Neuronal stem cell (in vitro differentiated cells): ENCODE results near the gene TNFRSF12A.

Experiments
- DNase-seq: peaks from one replicate; pipeline ENCODE4 v3.0.0-alpha.2; 2013; ENCODE audit warnings: low spot score
- H2AFZ ChIP-seq: one replicate; pipeline ENCODE4 v1.6.1; 2013; ENCODE audit warnings: mild to moderate bottlenecking, low read length, inconsistent platforms
- H2AK5ac ChIP-seq: 2 replicates; pipeline ENCODE4 v1.6.1; 2013; ENCODE audit warnings: low read depth, mild to moderate bottlenecking, inconsistent platforms, low read length, moderate library complexity, mixed read lengths
- H2BK120ac ChIP-seq: 2 replicates; pipeline ENCODE4 v1.6.1; 2013; ENCODE audit warnings: low read depth, mild to moderate bottlenecking, inconsistent platforms, low read length, moderate library complexity, mixed read lengths
- H2BK12ac ChIP-seq: one replicate; pipeline ENCODE4 v1.6.1; 2013; ENCODE audit warnings: low read length, inconsistent platforms
- H2BK15ac ChIP-seq: 2 replicates; pipeline ENCODE4 v1.6.1; 2013; ENCODE audit warnings: mild to moderate bottlenecking, low read length, inconsistent platforms, mixed read lengths
- H2BK5ac ChIP-seq: one replicate; pipeline ENCODE4 v1.6.1; 2013; ENCODE audit warnings: inconsistent platforms, mild to moderate bottlenecking, low read length, moderate library complexity
- H3K14ac ChIP-seq: one replicate; pipeline ENCODE4 v1.6.1; 2013; ENCODE audit warnings: low read length, inconsistent platforms
- H3K18ac ChIP-seq: 2 replicates; pipeline ENCODE4 v1.6.1; 2013; ENCODE audit warnings: low read length, inconsistent platforms
- H3K23ac ChIP-seq: 2 replicates; pipeline ENCODE4 v1.6.1; 2013; ENCODE audit warnings: low read depth, mild to moderate bottlenecking, mixed read lengths, low read length, inconsistent platforms; ENCODE audit not compliant: poor library complexity
- H3K27ac ChIP-seq: replicated peaks from 3 replicates; pipeline ENCODE4 v1.5.1; 2013; ENCODE audit warnings: low read length, inconsistent platforms
- H3K27me3 ChIP-seq, 3 experiments: 2 replicates each; pipeline ENCODE4 v1.6.1; 2013; ENCODE audit warnings: low read length in 3 of 3, mild to moderate bottlenecking in 2 of 3, inconsistent platforms in 1 of 3, low read depth in 1 of 3, mixed read lengths in 1 of 3, moderate library complexity in 1 of 3; ENCODE audit not compliant: control insufficient read depth in 3 of 3, insufficient read depth in 3 of 3
- H3K36me3 ChIP-seq, 2 donors: replicated peaks in 1 of 2; 2 replicates each; pipeline ENCODE4 v1.6.1; 2013; ENCODE audit warnings: low read length in 2 of 2; ENCODE audit not compliant: control insufficient read depth in 2 of 2, insufficient read depth in 2 of 2
- H3K4ac ChIP-seq: 2 replicates; pipeline ENCODE4 v1.6.1; 2013; ENCODE audit warnings: inconsistent platforms, mild to moderate bottlenecking, low read length, moderate library complexity
- H3K4me1 ChIP-seq, 2 donors: 1 replicate in 1 of 2; 2 replicates in 1 of 2; pipeline ENCODE4 v1.6.1; 2013; ENCODE audit warnings: low read length in 2 of 2, low read depth in 1 of 2; ENCODE audit not compliant: control insufficient read depth in 2 of 2, insufficient read depth in 1 of 2
- H3K4me2 ChIP-seq: one replicate; pipeline ENCODE4 v1.6.1; 2013; ENCODE audit warnings: mild to moderate bottlenecking, low read length, inconsistent platforms; ENCODE audit not compliant: insufficient read depth, poor library complexity, severe bottlenecking
- H3K4me3 ChIP-seq, 2 donors: 2 replicates each; pipeline ENCODE4 v1.5.1; 2013; ENCODE audit warnings: low read length in 2 of 2, mild to moderate bottlenecking in 2 of 2, inconsistent platforms in 1 of 2, moderate library complexity in 1 of 2
- H3K79me1 ChIP-seq: one replicate; pipeline ENCODE4 v1.6.1; 2013; ENCODE audit warnings: low read depth, mild to moderate bottlenecking, inconsistent platforms, low read length, moderate library complexity
- H3K9ac ChIP-seq: one replicate; pipeline ENCODE4 v1.6.1; 2013; ENCODE audit warnings: mild to moderate bottlenecking, low read depth, low read length, inconsistent platforms; ENCODE audit not compliant: poor library complexity
- H3K9me3 ChIP-seq, 2 donors: replicated peaks in 1 of 2; 2 replicates each; pipeline versions ENCODE3 to v1.6.1; 2013; ENCODE audit warnings: low read length in 2 of 2, mild to moderate bottlenecking in 2 of 2, inconsistent platforms in 1 of 2, low read depth in 1 of 2, mixed read lengths in 1 of 2, moderate library complexity in 1 of 2; ENCODE audit not compliant: control insufficient read depth in 2 of 2, insufficient read depth in 1 of 2
- H4K8ac ChIP-seq: one replicate; pipeline ENCODE4 v1.6.1; 2013; ENCODE audit warnings: low read depth, mild to moderate bottlenecking, inconsistent platforms, low read length, moderate library complexity
- H4K91ac ChIP-seq: one replicate; pipeline ENCODE4 v1.6.1; 2013; ENCODE audit warnings: low read length, low read depth, mild to moderate bottlenecking, inconsistent platforms; ENCODE audit not compliant: poor library complexity
- WGBS, 2 donors: extraction: QIAGEN DNeasy Blood & Tissue Kit; methylation state at CpG; one replicate each; pipeline ENCODE4 v1.1.7; 2013; ENCODE audit warnings: missing lambda C conversion rate in 2 of 2, mixed read lengths in 1 of 2; ENCODE audit not compliant: insufficient read length in 2 of 2, insufficient replicate concordance in 1 of 2; ENCODE audit errors: extremely low coverage in 2 of 2; 5-methylcytosine and 5-hydroxymethylcytosine counted together

The TNFRSF12A gene

DNA sequence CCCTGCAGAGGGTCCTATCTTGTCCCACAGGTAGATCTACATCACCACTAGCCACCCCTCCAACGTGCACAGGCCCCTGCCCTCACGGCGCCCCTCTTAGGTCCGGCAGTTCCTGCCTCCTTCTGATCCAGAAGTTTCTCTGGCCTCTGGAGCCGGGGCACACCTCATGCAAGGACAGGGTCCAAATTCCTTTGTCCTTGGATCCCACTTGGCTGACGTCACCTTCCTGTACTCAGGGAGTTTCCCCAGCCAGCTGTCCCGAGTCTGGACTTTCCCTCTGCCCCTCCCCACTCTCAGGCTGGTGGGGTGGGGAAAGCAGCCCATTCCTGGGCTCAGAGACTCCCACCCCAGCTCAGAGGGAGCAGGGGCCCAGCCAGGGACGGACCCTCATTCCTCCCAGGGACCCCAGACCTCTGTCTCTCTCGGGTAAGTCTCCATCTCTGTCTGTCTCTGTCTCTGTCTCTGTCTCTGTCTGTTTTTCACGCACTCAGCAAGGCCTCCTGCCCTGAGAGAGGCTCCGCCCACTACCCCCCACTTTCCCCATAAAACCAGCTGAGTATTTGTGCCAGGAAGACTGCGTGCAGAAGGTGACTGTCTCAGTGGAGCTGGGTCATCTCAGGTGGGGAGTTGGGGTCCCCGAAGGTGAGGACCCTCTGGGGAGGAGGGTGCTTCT, 45.0 kb downstream of the TNFRSF12A start, which contains the start of gene IL32:
IL32 (plus strand) TSS at position 572 of the 673 bp plus-strand sequence. CDS start 172 bp downstream, outside the sequence.
- Histone ChIP-seq H2AFZ (no peak within 1 kb of the TSS), H2BK5ac (peak within 1 kb of the TSS; percentile 11), H2BK12ac (peak within 1 kb of the TSS; percentile 42), H3K9me3 (no peaks in the 10 kb centered on the region), H3K36me3 (no peaks in the 10 kb centered on the region), H2BK15ac (peak within 1 kb of the TSS; percentile 59), H4K91ac (peak within 1 kb of the TSS; percentile 65), H3K4me3 (no peak within 1 kb of the TSS), H3K27ac (no peak within 1 kb of the TSS), H3K4me2 (no peak within 1 kb of the TSS), H3K4me1 (peaks cover 0 to 3% of the 10 kb centered on the region in 2 donors), H3K27me3 (peaks cover 0 to 17% (median 0%) of the 10 kb centered on the region in 3 experiments), H3K23ac (peak within 1 kb of the TSS; percentile 57), H2BK120ac (peak within 1 kb of the TSS; percentile 49), H3K18ac (peak within 1 kb of the TSS; percentile 31), H3K14ac (no peak within 1 kb of the TSS), H2AK5ac (peak within 1 kb of the TSS; percentile 53), H3K9ac (no peak within 1 kb of the TSS), H3K79me1 (no peaks in the 10 kb centered on the region), H3K4ac (no peak within 1 kb of the TSS), H4K8ac (peak within 1 kb of the TSS; percentile 73)
- no CpG with 5 or more reads among the region's 13 CpGs for WGBS, 2 donors
- no peak for DNase-seq

- Histone ChIP-seq H3K4me3 (no peak overlapping the region), H2AK5ac (no peak overlapping the region), H3K9me3 (no peaks in the 10 kb centered on the region), H2BK5ac (peak overlapping the region; percentile 11), H3K79me1 (no peaks in the 10 kb centered on the region), H3K18ac (no peak overlapping the region), H3K4ac (no peak overlapping the region), H2BK15ac (peak overlapping the region; percentile 59), H3K4me1 (peaks cover 0 to 3% of the 10 kb centered on the region in 2 donors), H2BK12ac (peak overlapping the region; percentile 42), H2AFZ (no peak overlapping the region), H3K14ac (no peak overlapping the region), H3K4me2 (no peak overlapping the region), H3K23ac (no peak overlapping the region), H4K91ac (peak overlapping the region; percentile 65), H3K9ac (no peak overlapping the region), H3K27ac (no peak overlapping the region), H3K27me3 (peaks cover 0 to 18% (median 0%) of the 10 kb centered on the region in 3 experiments), H4K8ac (no peak overlapping the region), H3K36me3 (no peaks in the 10 kb centered on the region), H2BK120ac (no peak overlapping the region)
- no CpG with 5 or more reads among the region's 26 CpGs for WGBS, 2 donors
- DNase-seq: no peak
Observed at GRCh38 chr16:3065742-3066439, 45.7 kb downstream of the TNFRSF12A start.

DNA sequence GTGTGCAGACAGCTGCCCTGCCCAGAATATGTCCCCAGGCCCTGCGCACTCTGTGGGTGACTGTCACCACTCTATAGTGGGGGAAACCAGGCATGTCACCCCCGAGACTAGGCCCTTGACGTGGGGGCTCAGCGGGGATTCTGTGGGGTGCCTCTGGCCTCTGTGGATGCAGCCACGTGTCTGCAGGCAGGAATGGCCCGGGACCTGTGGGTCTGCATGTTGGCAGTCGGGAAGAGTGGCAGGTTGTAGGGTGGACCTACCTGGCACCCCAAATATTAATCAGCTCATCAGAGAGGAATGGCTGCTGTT, 46.2 kb downstream of the TNFRSF12A start:
- Histone ChIP-seq H3K4me3 (no peak overlapping the region), H2BK15ac (no peak overlapping the region), H3K18ac (no peak overlapping the region)

GRCh38 chr16:3068487-3068886, 48.3 kb downstream of the TNFRSF12A start:
- H4K91ac ChIP-seq: no peak overlapping the region
- no peak overlapping the region for H3K23ac ChIP-seq
- H3K4me3 ChIP-seq: peak overlapping the region in 1 of 2 donors; percentile 5
- no peaks in the 10 kb centered on the region for H3K36me3 ChIP-seq
- DNase-seq: no peak
- peak overlapping the region; percentile 2 for H3K9ac ChIP-seq
- H2BK12ac ChIP-seq: no peak overlapping the region
- no peak overlapping the region for H2BK5ac ChIP-seq
- H3K14ac ChIP-seq: no peak overlapping the region
- no peak overlapping the region for H3K27ac ChIP-seq
- no peak overlapping the region for H3K4ac ChIP-seq
- no peak overlapping the region for H3K18ac ChIP-seq
- WGBS, 2 donors: no CpG with 5 or more reads among the region's 4 CpGs
- H2AFZ ChIP-seq: no peak overlapping the region
- H3K4me1 ChIP-seq: peaks cover 0 to 3% of the 10 kb centered on the region in 2 donors
- H2BK120ac ChIP-seq: no peak overlapping the region
- no peak overlapping the region for H2AK5ac ChIP-seq
- H3K27me3 ChIP-seq: peaks cover 0 to 29% (median 0%) of the 10 kb centered on the region in 3 experiments
- no peaks in the 10 kb centered on the region for H3K9me3 ChIP-seq
- no peak overlapping the region for H2BK15ac ChIP-seq
- H3K4me2 ChIP-seq: no peak overlapping the region
- no peak overlapping the region for H4K8ac ChIP-seq
- H3K79me1 ChIP-seq: no peaks in the 10 kb centered on the region

More for the DNA sequence above, 46.2 kb downstream of the TNFRSF12A start:
- Histone ChIP-seq H2BK120ac (no peak overlapping the region), H3K4me1 (peaks cover 0 to 3% of the 10 kb centered on the region in 2 donors), H2AFZ (no peak overlapping the region), H2AK5ac (no peak overlapping the region), H4K8ac (no peak overlapping the region), H3K27me3 (peaks cover 0 to 23% (median 0%) of the 10 kb centered on the region in 3 experiments), H3K27ac (no peak overlapping the region), H2BK12ac (no peak overlapping the region), H3K9me3 (no peaks in the 10 kb centered on the region), H2BK5ac (no peak overlapping the region), H3K79me1 (no peaks in the 10 kb centered on the region), H3K4me2 (no peak overlapping the region), H4K91ac (no peak overlapping the region), H3K4ac (no peak overlapping the region), H3K36me3 (no peaks in the 10 kb centered on the region), H3K23ac (no peak overlapping the region), H3K9ac (no peak overlapping the region), H3K14ac (no peak overlapping the region)
- no peak for DNase-seq
- no CpG with 5 or more reads among the region's 7 CpGs for WGBS, 2 donors
